ENCODE data around the gene CNTRL.
A peak's percentile ranks its signal among the peaks of the same experiment; 100 is the strongest.
"Not testable (repeated sequence)": the region's sequence is repeated elsewhere in the genome, so short reads cannot be mapped to it uniquely, and the experiment has no call there.

CNTRL gene

DNA sequence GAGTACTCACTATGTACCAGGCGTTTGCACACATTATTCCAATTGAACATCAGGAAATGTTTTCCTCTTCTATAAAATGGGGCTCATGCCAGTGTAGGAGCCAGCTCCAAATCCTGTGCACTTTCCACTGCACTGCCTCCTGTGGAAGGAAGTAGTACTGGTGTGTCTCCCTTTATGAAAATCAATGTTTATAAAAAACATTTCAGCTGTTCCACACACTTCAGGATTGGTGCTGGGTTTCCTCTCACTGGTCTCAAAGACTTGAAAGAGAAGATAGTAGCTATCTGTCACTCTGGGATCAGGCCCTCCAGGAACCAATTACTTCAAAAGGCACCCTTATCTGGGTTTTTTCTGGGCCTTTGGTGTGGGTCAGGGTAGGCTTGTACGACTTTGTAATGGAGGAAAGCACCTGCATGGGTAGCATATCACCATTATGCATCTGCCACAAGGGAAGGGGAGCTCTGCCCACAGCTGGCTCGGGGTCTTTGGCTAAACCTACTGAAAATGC lies 94.4 kb downstream of the CNTRL start:
- TF ChIP-seq, protein P1, sequence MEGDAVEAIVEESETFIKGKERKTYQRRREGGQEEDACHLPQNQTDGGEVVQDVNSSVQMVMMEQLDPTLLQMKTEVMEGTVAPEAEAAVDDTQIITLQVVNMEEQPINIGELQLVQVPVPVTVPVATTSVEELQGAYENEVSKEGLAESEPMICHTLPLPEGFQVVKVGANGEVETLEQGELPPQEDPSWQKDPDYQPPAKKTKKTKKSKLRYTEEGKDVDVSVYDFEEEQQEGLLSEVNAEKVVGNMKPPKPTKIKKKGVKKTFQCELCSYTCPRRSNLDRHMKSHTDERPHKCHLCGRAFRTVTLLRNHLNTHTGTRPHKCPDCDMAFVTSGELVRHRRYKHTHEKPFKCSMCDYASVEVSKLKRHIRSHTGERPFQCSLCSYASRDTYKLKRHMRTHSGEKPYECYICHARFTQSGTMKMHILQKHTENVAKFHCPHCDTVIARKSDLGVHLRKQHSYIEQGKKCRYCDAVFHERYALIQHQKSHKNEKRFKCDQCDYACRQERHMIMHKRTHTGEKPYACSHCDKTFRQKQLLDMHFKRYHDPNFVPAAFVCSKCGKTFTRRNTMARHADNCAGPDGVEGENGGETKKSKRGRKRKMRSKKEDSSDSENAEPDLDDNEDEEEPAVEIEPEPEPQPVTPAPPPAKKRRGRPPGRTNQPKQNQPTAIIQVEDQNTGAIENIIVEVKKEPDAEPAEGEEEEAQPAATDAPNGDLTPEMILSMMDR (IDR thresholded peaks at IDR 0.05; ENCODE audit: low read depth, low read length), result peak; percentile 36
- TF ChIP-seq MYC (IDR thresholded peaks at IDR 0.05; ENCODE audit: low read depth, low read length), result no peak
- no peak overlapping the region for H3K4me3 ChIP-seq (ENCODE audit: low read depth, low read length)
- no peak for DNase-seq (ENCODE audit: low read depth)

DNA sequence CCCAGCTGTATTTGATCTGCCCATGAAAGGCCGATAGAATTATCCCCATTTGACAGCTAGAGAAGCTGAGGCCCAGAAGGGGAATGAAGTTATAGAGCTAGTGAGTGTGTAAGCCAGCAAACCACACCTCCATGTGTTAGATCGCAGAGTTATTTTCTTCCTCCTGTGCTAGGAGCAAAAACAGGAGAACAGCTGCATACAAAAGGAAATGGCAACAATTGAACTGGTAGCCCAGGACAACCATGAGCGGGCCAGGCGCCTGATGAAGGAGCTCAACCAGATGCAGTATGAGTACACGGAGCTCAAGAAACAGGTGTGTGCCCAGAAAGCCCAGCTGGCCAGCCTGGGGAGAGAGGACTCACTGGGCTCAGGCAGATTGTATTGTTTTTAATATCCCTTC lies 96.5 kb downstream of the CNTRL start:
- no peak for DNase-seq (ENCODE audit: low read depth)
- TF ChIP-seq POLR2A (IDR thresholded peaks at IDR 0.05; ENCODE audit: extremely low read depth, insufficient read length) (no peak), MYC (IDR thresholded peaks at IDR 0.05; ENCODE audit: low read depth, low read length) (no peak)
- TF ChIP-seq, protein P1 (IDR thresholded peaks at IDR 0.05; ENCODE audit: low read depth, low read length), result no peak
- TF ChIP-seq, protein P2, sequence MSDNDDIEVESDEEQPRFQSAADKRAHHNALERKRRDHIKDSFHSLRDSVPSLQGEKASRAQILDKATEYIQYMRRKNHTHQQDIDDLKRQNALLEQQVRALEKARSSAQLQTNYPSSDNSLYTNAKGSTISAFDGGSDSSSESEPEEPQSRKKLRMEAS (IDR thresholded peaks at IDR 0.05; ENCODE audit: low read depth, low read length), result no peak
- H3K4me3 ChIP-seq (ENCODE audit: low read depth, low read length), result no peak overlapping the region

DNA sequence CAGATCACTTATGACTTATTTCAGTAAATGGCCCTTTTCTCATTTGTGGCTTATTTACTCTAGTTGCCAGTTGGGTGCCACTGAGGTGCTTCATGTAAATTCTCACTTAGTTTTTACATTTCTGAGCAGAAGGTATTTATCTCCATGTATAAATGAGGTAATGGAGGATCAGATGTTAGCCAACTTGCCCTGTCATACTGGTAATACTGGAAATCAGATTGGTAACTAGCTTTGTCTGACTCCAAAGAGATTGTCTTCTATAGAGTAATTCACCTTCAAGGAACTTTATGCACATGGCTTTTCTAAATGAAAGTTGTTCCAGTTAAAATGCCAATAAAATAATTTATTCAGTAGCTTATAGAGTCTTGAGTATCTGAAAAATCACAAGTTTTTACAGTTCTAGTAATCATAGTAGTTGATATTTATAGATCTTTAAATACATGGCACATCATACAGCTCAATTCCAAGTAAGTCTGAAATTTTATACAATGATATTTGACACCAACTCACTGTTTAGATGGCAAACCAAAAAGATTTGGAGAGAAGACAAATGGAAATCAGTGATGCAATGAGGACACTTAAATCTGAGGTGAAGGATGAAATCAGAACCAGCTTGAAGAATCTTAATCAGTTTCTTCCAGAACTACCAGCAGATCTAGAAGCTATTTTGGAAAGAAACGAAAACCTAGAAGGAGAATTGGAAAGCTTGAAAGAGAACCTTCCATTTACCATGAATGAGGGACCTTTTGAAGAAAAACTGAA lies 98.2 kb downstream of the CNTRL start:
- DNase-seq (ENCODE audit: low read depth), result no peak
- TF ChIP-seq MYC (IDR thresholded peaks at IDR 0.05; ENCODE audit: low read depth, low read length), result no peak
- TF ChIP-seq POLR2A (IDR thresholded peaks at IDR 0.05; ENCODE audit: extremely low read depth, insufficient read length), result no peak
- TF ChIP-seq, protein P1 (IDR thresholded peaks at IDR 0.05; ENCODE audit: low read depth, low read length), result no peak
- TF ChIP-seq, protein P2 (IDR thresholded peaks at IDR 0.05; ENCODE audit: low read depth, low read length), result no peak
- no peak overlapping the region for H3K4me3 ChIP-seq (ENCODE audit: low read depth, low read length)

DNA sequence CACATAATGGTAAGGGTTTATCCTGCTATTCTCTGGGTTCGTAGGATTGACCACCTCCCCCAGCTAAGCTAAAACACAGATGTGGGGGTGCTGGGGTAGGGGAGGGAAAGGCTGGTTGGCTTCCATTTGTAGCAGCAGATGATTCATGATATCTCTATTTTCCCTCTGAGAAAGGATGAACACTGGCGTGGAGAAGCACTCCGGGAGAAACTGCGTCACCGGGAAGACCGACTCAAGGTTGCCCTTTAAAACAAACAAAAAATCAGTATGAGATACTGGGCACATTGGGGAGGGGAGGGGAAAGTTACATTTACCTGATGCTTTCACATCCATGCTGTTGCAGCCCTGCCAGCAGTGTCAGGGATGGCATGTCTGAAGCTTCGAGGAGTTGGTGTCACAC lies 98.7 kb downstream of the CNTRL start:
- no peak overlapping the region for H3K4me3 ChIP-seq (ENCODE audit: low read depth, low read length)
- no peak for DNase-seq (ENCODE audit: low read depth)
- no peak for TF ChIP-seq POLR2A (IDR thresholded peaks at IDR 0.05; ENCODE audit: extremely low read depth, insufficient read length)
- TF ChIP-seq, protein P2 (IDR thresholded peaks at IDR 0.05; ENCODE audit: low read depth, low read length), result no peak
- TF ChIP-seq, protein P1 (IDR thresholded peaks at IDR 0.05; ENCODE audit: low read depth, low read length), result no peak
- TF ChIP-seq MYC (IDR thresholded peaks at IDR 0.05; ENCODE audit: low read depth, low read length), result no peak

DNA sequence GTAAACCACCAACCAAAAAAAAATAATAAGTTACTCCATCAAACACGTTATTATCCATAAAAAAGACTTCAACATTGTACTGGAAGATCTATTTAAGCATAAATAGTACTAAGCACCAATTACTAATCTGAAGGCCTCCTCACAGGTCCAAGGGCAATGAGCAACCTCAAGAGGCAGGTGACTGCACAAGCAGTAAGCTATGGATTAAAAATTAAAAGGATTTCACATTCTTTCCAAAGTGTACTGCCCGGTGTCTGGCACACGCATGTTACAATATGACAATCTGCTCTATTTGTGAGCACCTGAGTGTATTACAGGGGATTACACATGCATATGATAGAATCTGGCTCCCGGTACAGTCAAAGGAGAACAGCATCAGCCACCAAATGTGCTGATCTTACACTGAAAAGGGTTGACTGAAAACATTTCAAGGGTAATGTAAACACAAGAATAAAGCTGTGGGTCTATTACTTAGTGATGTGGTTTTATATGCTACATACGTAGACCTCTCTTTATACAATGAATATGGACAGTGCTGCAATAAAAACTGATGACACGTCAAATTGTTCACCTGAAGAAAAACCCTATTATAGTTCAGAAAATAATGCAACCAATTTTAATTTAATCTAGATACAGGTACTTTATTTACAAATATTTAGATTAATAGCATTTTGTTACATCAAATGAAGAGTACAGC lies 104.1 kb downstream of the CNTRL start:
- DNase-seq (ENCODE audit: low read depth), result no peak
- H3K4me3 ChIP-seq (ENCODE audit: low read depth, low read length), result no peak overlapping the region
- no peak for TF ChIP-seq POLR2A (IDR thresholded peaks at IDR 0.05; ENCODE audit: extremely low read depth, insufficient read length)

DNA sequence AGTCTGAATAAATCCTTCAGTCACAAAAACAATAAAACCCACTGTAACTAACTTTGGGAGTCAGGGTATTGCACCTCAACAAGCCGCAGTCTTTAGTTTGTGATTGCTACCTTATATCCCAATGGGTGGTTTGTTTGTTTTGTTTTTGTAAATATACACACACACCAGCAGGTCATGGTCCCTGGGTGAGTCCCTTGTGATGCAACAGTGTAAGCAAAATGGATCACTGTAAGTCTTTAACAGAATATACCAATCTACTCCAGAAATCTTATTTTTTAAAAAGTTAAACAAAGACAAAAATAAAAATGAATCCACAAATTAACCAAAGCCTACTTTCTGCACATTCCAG lies 104.6 kb downstream of the CNTRL start:
- not testable (repeated sequence) for H3K4me3 ChIP-seq (ENCODE audit: low read depth, low read length); DNase-seq (ENCODE audit: low read depth)

Measured in NB4 (cell line).